ENCODE data around the gene PIAS1. TPM values are rescaled to one million over a fixed set of nuclear protein-coding genes. Genes with fewer than 3 reads are reported as not detected.
"Not testable (repeated sequence)": the region's sequence is repeated elsewhere in the genome, so short reads cannot be mapped to it uniquely, and the experiment has no call there.

PIAS1 gene
- total RNA-seq, 1 experiment from 2014 or later = 13.5 TPM

- peak; percentile 11 for DNase-seq (ENCODE audit: low read depth)
Measured at GRCh38 chr15:68183616-68184315, 129.7 kb downstream of the PIAS1 start.

- DNase-seq (ENCODE audit: low read depth) = no peak
Measured at GRCh38 chr15:68184616-68185480, 130.7 kb downstream of the PIAS1 start.

- peak; percentile 66 for DNase-seq (ENCODE audit: low read depth)
Measured at GRCh38 chr15:68186671-68187397, 132.7 kb downstream of the PIAS1 start.

- peak; percentile 71 for DNase-seq (ENCODE audit: low read depth)
Measured at GRCh38 chr15:68187559-68187958, 133.4 kb downstream of the PIAS1 start.

- no peak for DNase-seq (ENCODE audit: low read depth)
Measured at GRCh38 chr15:68188647-68189046, 134.5 kb downstream of the PIAS1 start.

- DNase-seq (ENCODE audit: low read depth) = no peak
Measured at GRCh38 chr15:68190048-68190447, 135.9 kb downstream of the PIAS1 start.

- no peak for DNase-seq (ENCODE audit: low read depth)
Measured at GRCh38 chr15:68191555-68191954, 137.4 kb downstream of the PIAS1 start.

- no peak for DNase-seq (ENCODE audit: low read depth)
Measured at GRCh38 chr15:68192117-68192516, 138.0 kb downstream of the PIAS1 start.

- no peak for DNase-seq (ENCODE audit: low read depth)
Measured at GRCh38 chr15:68192804-68193486, 138.8 kb downstream of the PIAS1 start.

- no peak for DNase-seq (ENCODE audit: low read depth)
Measured at GRCh38 chr15:68195336-68196112, 141.4 kb downstream of the PIAS1 start.

- no peak for DNase-seq (ENCODE audit: low read depth)
Measured at GRCh38 chr15:68196445-68197169, 142.5 kb downstream of the PIAS1 start.

GRCh38 chr15:68197170-68197492 lies 143.0 kb downstream of the PIAS1 start:
- DNase-seq (ENCODE audit: low read depth) = no peak

- no peak for DNase-seq (ENCODE audit: low read depth)
Measured at GRCh38 chr15:68197661-68198437, 143.7 kb downstream of the PIAS1 start.

GRCh38 chr15:68199340-68199739 lies 145.2 kb downstream of the PIAS1 start:
- DNase-seq (ENCODE audit: low read depth) = no peak

- DNase-seq (ENCODE audit: low read depth) = no peak
Measured at GRCh38 chr15:68200016-68200861, 146.1 kb downstream of the PIAS1 start.

GRCh38 chr15:68201153-68201878 lies 147.2 kb downstream of the PIAS1 start:
- no peak for DNase-seq (ENCODE audit: low read depth)

- DNase-seq (ENCODE audit: low read depth) = no peak
Measured at GRCh38 chr15:68201879-68202261, 147.8 kb downstream of the PIAS1 start.

GRCh38 chr15:68202994-68203393 lies 148.9 kb downstream of the PIAS1 start:
- not testable (repeated sequence) for DNase-seq (ENCODE audit: low read depth)
